Measurements from ENCODE around the gene OR4Q3. TPM values are rescaled to one million over a fixed set of nuclear protein-coding genes. Genes with fewer than 3 reads are reported as not detected.
"Not testable (repeated sequence)": the region's sequence is repeated elsewhere in the genome, so short reads cannot be mapped to it uniquely, and the experiment has no call there.

The OR4Q3 gene
- total RNA-seq (2021): not detected in 2 replicates
- Bru-seq, nascent RNA: not detected
- BruChase-seq, experiment 1, labeled RNA remaining after a 2-hour chase: not detected
- BruChase-seq, experiment 2, labeled RNA remaining after a 6-hour chase: not detected
- long read RNA-seq: 0 reads

DNA sequence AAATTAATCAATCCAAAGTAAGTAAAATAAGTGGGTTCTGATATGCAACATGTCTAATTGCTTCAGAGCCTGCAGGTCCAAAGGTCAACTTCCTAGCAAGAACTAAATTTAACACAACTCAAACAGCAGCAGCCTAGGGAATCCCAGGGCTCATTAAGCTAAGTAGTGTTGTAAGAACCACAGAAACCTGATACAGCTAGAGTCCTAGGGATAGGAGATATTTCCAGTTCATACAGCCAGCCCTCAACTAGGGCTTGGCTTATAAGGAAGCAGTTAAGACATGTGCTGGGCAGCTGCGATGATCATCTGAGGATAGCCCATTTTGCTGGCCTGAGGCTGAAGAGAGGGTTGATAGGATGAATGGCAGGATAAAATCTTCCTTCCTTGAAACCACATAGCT, at the start of gene OR4Q3:
Gene OR4Q3 (plus strand): TSS at position 316 of the 400 bp plus-strand sequence.
- Histone ChIP-seq H3K9me2 (ENCODE audit: insufficient read depth) (no peaks in the 10 kb centered on the region), H2AFZ (no peak within 1 kb of the TSS), H3K36me3 (ENCODE audit: low read depth) (no peaks in the 10 kb centered on the region), H3K27ac (no peak within 1 kb of the TSS), H3K27me3 (ENCODE audit: insufficient read depth, low read depth) (no peaks in the 10 kb centered on the region), H3K9me3 (ENCODE audit: insufficient read depth, low read depth) (no peaks in the 10 kb centered on the region), H3K4me3 (no peak within 1 kb of the TSS), H3K4me1 (replicated peaks; ENCODE audit: insufficient read depth) (no peaks in the 10 kb centered on the region), H3F3A (ENCODE audit: insufficient read depth, low read depth) (no peaks in the 10 kb centered on the region), H3K79me2 (ENCODE audit: low read depth) (no peaks in the 10 kb centered on the region), H4K20me1 (ENCODE audit: insufficient read depth) (no peaks in the 10 kb centered on the region), H3K4me2 (no peak within 1 kb of the TSS)
- no TSS peak for BruUV-seq (replicated peaks)
- CTCF ChIA-PET: no interaction called here
- intact Hi-C loops (cut with micrococcal nuclease; ENCODE audit: unreplicated experiment): no loop called here
- TF ChIP-seq, protein P1, sequence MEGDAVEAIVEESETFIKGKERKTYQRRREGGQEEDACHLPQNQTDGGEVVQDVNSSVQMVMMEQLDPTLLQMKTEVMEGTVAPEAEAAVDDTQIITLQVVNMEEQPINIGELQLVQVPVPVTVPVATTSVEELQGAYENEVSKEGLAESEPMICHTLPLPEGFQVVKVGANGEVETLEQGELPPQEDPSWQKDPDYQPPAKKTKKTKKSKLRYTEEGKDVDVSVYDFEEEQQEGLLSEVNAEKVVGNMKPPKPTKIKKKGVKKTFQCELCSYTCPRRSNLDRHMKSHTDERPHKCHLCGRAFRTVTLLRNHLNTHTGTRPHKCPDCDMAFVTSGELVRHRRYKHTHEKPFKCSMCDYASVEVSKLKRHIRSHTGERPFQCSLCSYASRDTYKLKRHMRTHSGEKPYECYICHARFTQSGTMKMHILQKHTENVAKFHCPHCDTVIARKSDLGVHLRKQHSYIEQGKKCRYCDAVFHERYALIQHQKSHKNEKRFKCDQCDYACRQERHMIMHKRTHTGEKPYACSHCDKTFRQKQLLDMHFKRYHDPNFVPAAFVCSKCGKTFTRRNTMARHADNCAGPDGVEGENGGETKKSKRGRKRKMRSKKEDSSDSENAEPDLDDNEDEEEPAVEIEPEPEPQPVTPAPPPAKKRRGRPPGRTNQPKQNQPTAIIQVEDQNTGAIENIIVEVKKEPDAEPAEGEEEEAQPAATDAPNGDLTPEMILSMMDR (conservative IDR thresholded peaks at IDR 0.05): no peak
- TF ChIP-seq EZH2 (IDR thresholded peaks at IDR 0.05; ENCODE audit: low read depth): no peak
- DNase-seq: no peak
- POLR2A ChIA-PET (ENCODE audit: unreplicated experiment): no interaction called here

GRCh38 chr14:19729359-19729758, 14.0 kb upstream of the OR4Q3 start:
- H4K20me1 ChIP-seq (ENCODE audit: insufficient read depth): no peaks in the 10 kb centered on the region
- ChIA-PET CTCF (no interaction called here), POLR2A (ENCODE audit: unreplicated experiment) (no interaction called here)
- no peaks in the 10 kb centered on the region for H3K36me3 ChIP-seq (ENCODE audit: low read depth)
- no peaks in the 10 kb centered on the region for H3K27me3 ChIP-seq (ENCODE audit: insufficient read depth, low read depth)
- H3K79me2 ChIP-seq (ENCODE audit: low read depth): no peaks in the 10 kb centered on the region
- H3K4me3 ChIP-seq: no peak overlapping the region
- H3K27ac ChIP-seq: no peak overlapping the region
- TF ChIP-seq, protein P1 (conservative IDR thresholded peaks at IDR 0.05): no peak
- TF ChIP-seq EZH2 (IDR thresholded peaks at IDR 0.05; ENCODE audit: low read depth): no peak
- intact Hi-C loops (cut with micrococcal nuclease; ENCODE audit: unreplicated experiment): no loop called here
- no peak overlapping the region for H3K4me2 ChIP-seq
- no peaks in the 10 kb centered on the region for H3K9me2 ChIP-seq (ENCODE audit: insufficient read depth)
- BruUV-seq (replicated peaks): no TSS peak
- no peaks in the 10 kb centered on the region for H3K4me1 ChIP-seq (replicated peaks; ENCODE audit: insufficient read depth)
- H2AFZ ChIP-seq: no peak overlapping the region
- no peak for DNase-seq
- H3K9me3 ChIP-seq (ENCODE audit: insufficient read depth, low read depth): no peaks in the 10 kb centered on the region
- no peaks in the 10 kb centered on the region for H3F3A ChIP-seq (ENCODE audit: insufficient read depth, low read depth)

- no peak overlapping the region for H3K4me3 ChIP-seq
- no peaks in the 10 kb centered on the region for H3K79me2 ChIP-seq (ENCODE audit: low read depth)
- no peak overlapping the region for H2AFZ ChIP-seq
- no peaks in the 10 kb centered on the region for H3K27me3 ChIP-seq (ENCODE audit: insufficient read depth, low read depth)
- no peaks in the 10 kb centered on the region for H3K9me3 ChIP-seq (ENCODE audit: insufficient read depth, low read depth)
- TF ChIP-seq, protein P1 (conservative IDR thresholded peaks at IDR 0.05): no peak
- TF ChIP-seq EZH2 (IDR thresholded peaks at IDR 0.05; ENCODE audit: low read depth): no peak
- ChIA-PET POLR2A (ENCODE audit: unreplicated experiment) (no interaction called here), CTCF (no interaction called here)
- no peak overlapping the region for H3K27ac ChIP-seq
- no peak overlapping the region for H3K4me2 ChIP-seq
- H3K36me3 ChIP-seq (ENCODE audit: low read depth): no peaks in the 10 kb centered on the region
- H3K4me1 ChIP-seq (replicated peaks; ENCODE audit: insufficient read depth): no peaks in the 10 kb centered on the region
- intact Hi-C loops (cut with micrococcal nuclease; ENCODE audit: unreplicated experiment): no loop called here
- no peaks in the 10 kb centered on the region for H4K20me1 ChIP-seq (ENCODE audit: insufficient read depth)
- DNase-seq: no peak
- H3K9me2 ChIP-seq (ENCODE audit: insufficient read depth): no peaks in the 10 kb centered on the region
- BruUV-seq (replicated peaks): no TSS peak
- H3F3A ChIP-seq (ENCODE audit: insufficient read depth, low read depth): no peaks in the 10 kb centered on the region
Observed at GRCh38 chr14:19729763-19730162, 13.6 kb upstream of the OR4Q3 start.

- BruUV-seq (replicated peaks); H3K4me1 ChIP-seq (replicated peaks; ENCODE audit: insufficient read depth); H3K4me3 ChIP-seq; H3K27ac ChIP-seq; H4K20me1 ChIP-seq (ENCODE audit: insufficient read depth); H3K36me3 ChIP-seq (ENCODE audit: low read depth); POLR2A ChIA-PET (ENCODE audit: unreplicated experiment); DNase-seq; H2AFZ ChIP-seq; CTCF ChIA-PET; H3K27me3 ChIP-seq (ENCODE audit: insufficient read depth, low read depth); H3F3A ChIP-seq (ENCODE audit: insufficient read depth, low read depth); H3K9me2 ChIP-seq (ENCODE audit: insufficient read depth); intact Hi-C loops (cut with micrococcal nuclease; ENCODE audit: unreplicated experiment); H3K9me3 ChIP-seq (ENCODE audit: insufficient read depth, low read depth); H3K79me2 ChIP-seq (ENCODE audit: low read depth); H3K4me2 ChIP-seq: not testable (repeated sequence)
Observed at GRCh38 chr14:19733893-19734292, 9.5 kb upstream of the OR4Q3 start.

DNA sequence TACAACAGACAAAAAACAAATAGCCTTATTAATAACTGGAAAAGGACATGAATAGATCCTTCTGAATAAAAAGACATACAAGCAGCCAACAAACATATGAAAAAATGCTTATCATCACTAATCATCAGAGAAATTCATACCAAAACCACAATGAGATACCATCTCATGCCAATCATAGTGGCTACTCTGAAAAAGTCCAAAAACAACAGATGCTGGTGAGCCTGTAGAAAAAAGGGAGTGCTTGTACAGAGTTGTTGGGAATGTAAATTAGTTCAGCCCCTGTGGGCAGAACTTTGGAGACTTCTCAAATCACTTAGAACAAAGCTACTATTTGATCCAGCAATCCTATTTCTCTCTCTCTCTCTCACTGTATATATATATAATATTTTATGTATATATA, 8.9 kb downstream of the OR4Q3 start:
- H3K4me3 ChIP-seq; intact Hi-C loops (cut with micrococcal nuclease; ENCODE audit: unreplicated experiment); H3K27me3 ChIP-seq (ENCODE audit: insufficient read depth, low read depth); DNase-seq; CTCF ChIA-PET; H2AFZ ChIP-seq; H4K20me1 ChIP-seq (ENCODE audit: insufficient read depth); BruUV-seq (replicated peaks); H3K4me1 ChIP-seq (replicated peaks; ENCODE audit: insufficient read depth); H3K36me3 ChIP-seq (ENCODE audit: low read depth); H3K9me3 ChIP-seq (ENCODE audit: insufficient read depth, low read depth); H3K27ac ChIP-seq; H3K4me2 ChIP-seq; POLR2A ChIA-PET (ENCODE audit: unreplicated experiment); H3F3A ChIP-seq (ENCODE audit: insufficient read depth, low read depth); H3K79me2 ChIP-seq (ENCODE audit: low read depth); H3K9me2 ChIP-seq (ENCODE audit: insufficient read depth): not testable (repeated sequence)
